GM12875 (cell line): ENCODE results near the gene MATCAP1.
A peak's percentile ranks its signal among the peaks of the same experiment; 100 is the strongest.

ENCODE experiments used
- H3K4me3 ChIP-seq: one replicate; pipeline ENCODE4 v1.5.1; 2011; ENCODE audit warnings: low read depth, low read length, control low read depth
- CTCF ChIP-seq: IDR thresholded peaks from 2 replicates; pipeline ENCODE4 v1.5.1; 2011; ENCODE audit warnings: low read depth, mild to moderate bottlenecking, control low read depth, inconsistent platforms, low read length, moderate library complexity, borderline replicate concordance; ENCODE audit not compliant: insufficient read depth

The MATCAP1 gene

GRCh38 chr16:67180166-67180565, 3.6 kb downstream of the MATCAP1 start:
- TF ChIP-seq CTCF, result no peak
- H3K4me3 ChIP-seq, result no peak overlapping the region

- peak; percentile 21; the same call in 1 of the 2 replicates for TF ChIP-seq CTCF
Observed at GRCh38 chr16:67179421-67180080, 4.2 kb downstream of the MATCAP1 start.

GRCh38 chr16:67177743-67178699, 5.7 kb downstream of the MATCAP1 start:
- no peak overlapping the region for H3K4me3 ChIP-seq
- TF ChIP-seq CTCF, result no peak

More at GRCh38 chr16:67179421-67180080, 4.2 kb downstream of the MATCAP1 start:
- H3K4me3 ChIP-seq, result no peak overlapping the region

GRCh38 chr16:67176662-67177061, 7.1 kb downstream of the MATCAP1 start:
- no peak overlapping the region for H3K4me3 ChIP-seq
- no peak for TF ChIP-seq CTCF

GRCh38 chr16:67174706-67175231, 9.0 kb downstream of the MATCAP1 start:
- no peak for TF ChIP-seq CTCF
- no peak overlapping the region for H3K4me3 ChIP-seq

GRCh38 chr16:67173808-67174705, 9.7 kb downstream of the MATCAP1 start:
- TF ChIP-seq CTCF, result peak; percentile 16; the same call in 1 of the 2 replicates
- H3K4me3 ChIP-seq, result peak overlapping the region; percentile 40
